Neutrophil (primary cell): ENCODE data around the gene LARGE1.

Experiments
- H3K27ac ChIP-seq: fragments of 200-600 bp; sonication (generic); 2 replicates; pipeline ENCODE4 v1.5.1; 2016; ENCODE audit warnings: mild to moderate bottlenecking, moderate library complexity
- H3K27me3 ChIP-seq: fragments of 200-600 bp; sonication (generic); 2 replicates; pipeline ENCODE4 v1.6.0; 2016; ENCODE audit warnings: mild to moderate bottlenecking
- H3K36me3 ChIP-seq: fragments of 200-600 bp; sonication (generic); 2 replicates; pipeline ENCODE4 v1.5.1; 2017
- H3K4me1 ChIP-seq, 2 experiments: fragments of 200-600 bp in 1 of 2; sonication (generic) in 1 of 2; 1 replicate in 1 of 2; 2 replicates in 1 of 2; pipeline versions ENCODE4 v1.5.1 to v1.6.1; 2013 to 2016; ENCODE audit warnings: low read depth in 1 of 2, low read length in 1 of 2, mild to moderate bottlenecking in 1 of 2, moderate library complexity in 1 of 2; ENCODE audit not compliant: control insufficient read depth in 1 of 2, insufficient read depth in 1 of 2
- H3K4me3 ChIP-seq, 2 experiments: fragments of 200-600 bp in 1 of 2; sonication (generic) in 1 of 2; 1 replicate in 1 of 2; 2 replicates in 1 of 2; pipeline ENCODE4 v1.5.1; 2013 to 2016; ENCODE audit warnings: low read depth in 1 of 2, low read length in 1 of 2, mild to moderate bottlenecking in 1 of 2, moderate library complexity in 1 of 2
- H3K9me3 ChIP-seq: fragments of 200-600 bp; sonication (generic); 2 replicates; pipeline ENCODE4 v1.5.1; 2016
- TF ChIP-seq, protein P1 (sequence below): fragments of 200-600 bp; sonication (generic); IDR thresholded peaks from 2 replicates; pipeline ENCODE4 v1.5.1; 2016; ENCODE audit warnings: antibody characterized with exemption

The LARGE1 gene

GRCh38 chr22:33746501-33746928 is 173.8 kb downstream of the LARGE1 start:
- TF ChIP-seq, protein P1, sequence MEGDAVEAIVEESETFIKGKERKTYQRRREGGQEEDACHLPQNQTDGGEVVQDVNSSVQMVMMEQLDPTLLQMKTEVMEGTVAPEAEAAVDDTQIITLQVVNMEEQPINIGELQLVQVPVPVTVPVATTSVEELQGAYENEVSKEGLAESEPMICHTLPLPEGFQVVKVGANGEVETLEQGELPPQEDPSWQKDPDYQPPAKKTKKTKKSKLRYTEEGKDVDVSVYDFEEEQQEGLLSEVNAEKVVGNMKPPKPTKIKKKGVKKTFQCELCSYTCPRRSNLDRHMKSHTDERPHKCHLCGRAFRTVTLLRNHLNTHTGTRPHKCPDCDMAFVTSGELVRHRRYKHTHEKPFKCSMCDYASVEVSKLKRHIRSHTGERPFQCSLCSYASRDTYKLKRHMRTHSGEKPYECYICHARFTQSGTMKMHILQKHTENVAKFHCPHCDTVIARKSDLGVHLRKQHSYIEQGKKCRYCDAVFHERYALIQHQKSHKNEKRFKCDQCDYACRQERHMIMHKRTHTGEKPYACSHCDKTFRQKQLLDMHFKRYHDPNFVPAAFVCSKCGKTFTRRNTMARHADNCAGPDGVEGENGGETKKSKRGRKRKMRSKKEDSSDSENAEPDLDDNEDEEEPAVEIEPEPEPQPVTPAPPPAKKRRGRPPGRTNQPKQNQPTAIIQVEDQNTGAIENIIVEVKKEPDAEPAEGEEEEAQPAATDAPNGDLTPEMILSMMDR, result no peak
- H3K4me3 ChIP-seq, result no peak overlapping the region
- no peaks in the 10 kb centered on the region for H3K9me3 ChIP-seq
- no peak overlapping the region for H3K27ac ChIP-seq
- H3K27me3 ChIP-seq, result no peaks in the 10 kb centered on the region
- H3K4me1 ChIP-seq, result no peaks in the 10 kb centered on the region
- H3K36me3 ChIP-seq, result no peaks in the 10 kb centered on the region

GRCh38 chr22:33745501-33745900 is 174.8 kb downstream of the LARGE1 start:
- TF ChIP-seq, protein P1, result no peak
- H3K36me3 ChIP-seq, result no peaks in the 10 kb centered on the region
- no peak overlapping the region for H3K4me3 ChIP-seq
- no peaks in the 10 kb centered on the region for H3K9me3 ChIP-seq
- no peaks in the 10 kb centered on the region for H3K4me1 ChIP-seq
- H3K27ac ChIP-seq, result no peak overlapping the region
- H3K27me3 ChIP-seq, result no peaks in the 10 kb centered on the region

DNA sequence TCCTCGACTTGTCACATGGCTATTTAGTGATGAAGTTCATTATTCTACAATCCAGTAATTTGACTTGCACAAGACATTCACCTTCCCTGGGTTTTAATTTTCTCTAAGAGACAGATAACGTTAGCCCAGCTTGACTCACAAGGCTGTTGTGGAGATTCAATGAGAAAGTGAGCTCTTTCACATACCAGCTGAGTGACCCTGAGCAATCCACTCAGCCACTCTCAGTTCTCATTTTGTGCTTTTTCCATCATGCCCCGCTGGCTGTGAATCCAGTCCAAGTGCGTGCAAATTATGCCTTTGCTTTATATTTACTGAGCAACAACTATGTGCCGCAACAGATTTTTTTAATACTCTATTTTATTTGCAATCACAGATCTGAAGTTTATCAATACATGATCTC is 176.5 kb downstream of the LARGE1 start:
- no peaks in the 10 kb centered on the region for H3K4me1 ChIP-seq
- no peak overlapping the region for H3K27ac ChIP-seq
- no peaks in the 10 kb centered on the region for H3K27me3 ChIP-seq
- H3K36me3 ChIP-seq, result no peaks in the 10 kb centered on the region
- no peaks in the 10 kb centered on the region for H3K9me3 ChIP-seq
- TF ChIP-seq, protein P1, result no peak
- H3K4me3 ChIP-seq, result no peak overlapping the region

GRCh38 chr22:33741025-33741424 is 179.3 kb downstream of the LARGE1 start:
- Histone ChIP-seq H3K36me3 (no peaks in the 10 kb centered on the region), H3K9me3 (no peaks in the 10 kb centered on the region), H3K4me1 (no peaks in the 10 kb centered on the region), H3K27ac (no peak overlapping the region), H3K27me3 (no peaks in the 10 kb centered on the region), H3K4me3 (no peak overlapping the region)
- TF ChIP-seq, protein P1, result no peak

DNA sequence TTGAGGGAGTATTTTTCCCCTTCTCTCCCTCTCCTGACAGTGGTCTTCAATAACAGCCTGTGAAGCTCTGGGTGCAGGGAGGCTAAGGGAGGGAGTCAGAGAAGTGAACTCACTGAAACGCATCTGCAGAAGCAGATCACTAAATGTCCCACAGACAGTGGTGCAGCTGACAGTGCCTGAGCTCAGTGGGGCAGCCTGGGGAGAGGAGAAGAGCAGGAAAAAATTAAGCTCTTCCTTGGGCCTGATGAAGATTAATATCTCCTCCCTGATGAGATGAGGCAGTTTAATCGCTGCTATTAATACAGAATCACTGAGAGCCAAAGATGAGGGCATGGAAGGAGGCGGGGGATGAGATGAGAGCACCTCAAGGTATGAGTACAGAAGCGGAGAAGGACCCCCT is 180.8 kb downstream of the LARGE1 start:
- H3K27me3 ChIP-seq, result no peaks in the 10 kb centered on the region
- H3K36me3 ChIP-seq, result no peaks in the 10 kb centered on the region
- TF ChIP-seq, protein P1, result no peak
- H3K4me3 ChIP-seq, result no peak overlapping the region
- no peak overlapping the region for H3K27ac ChIP-seq
- H3K4me1 ChIP-seq, result no peaks in the 10 kb centered on the region
- no peaks in the 10 kb centered on the region for H3K9me3 ChIP-seq

- Histone ChIP-seq H3K4me3 (no peak overlapping the region), H3K27ac (no peak overlapping the region), H3K9me3 (no peaks in the 10 kb centered on the region), H3K27me3 (no peaks in the 10 kb centered on the region), H3K4me1 (no peaks in the 10 kb centered on the region), H3K36me3 (no peaks in the 10 kb centered on the region)
- TF ChIP-seq, protein P1, result no peak
Measured at GRCh38 chr22:33737662-33738061, 182.6 kb downstream of the LARGE1 start.
